Testis (tissue), 2 donors: ENCODE data around the gene CLCN6.

Experiments
- CTCF ChIP-seq, 3 experiments: fragments of 450-650 bp in 2 of 3; fragments of 200-600 bp in 1 of 3; sonication (generic) in 1 of 3; IDR thresholded peaks; one replicate each; pipeline ENCODE4 v1.5.1; 2016 to 2019; ENCODE audit warnings: antibody characterized with exemption in 3 of 3, mild to moderate bottlenecking in 2 of 3, moderate library complexity in 1 of 3
- POLR2A ChIP-seq: fragments of 450-650 bp; IDR thresholded peaks from one replicate; pipeline ENCODE4 v1.6.1; 2017; ENCODE audit warnings: antibody characterized with exemption, mild to moderate bottlenecking, moderate library complexity

- no peak for TF ChIP-seq CTCF (IDR thresholded peaks at IDR 0.05)
- TF ChIP-seq POLR2A: no peak
Observed at GRCh38 chr1:11761988-11762406, 44.0 kb upstream of the CLCN6 start, which contains the start of gene C1orf167.
